Stomach (tissue), 4 donors: ENCODE data around the gene PRUNE1.

Experiments
- EP300 ChIP-seq: sonication (generic); formaldehyde crosslinking; IDR thresholded peaks from one replicate; pipeline ENCODE4 v1.6.1; 2017; ENCODE audit warnings: antibody characterized with exemption
- POLR2A ChIP-seq, 4 donors: fragments of 450-650 bp; IDR thresholded peaks; one replicate each; pipeline ENCODE4 v1.6.1; 2016; ENCODE audit warnings: antibody characterized with exemption in 4 of 4, control low read depth in 2 of 4, mild to moderate bottlenecking in 1 of 4, moderate library complexity in 1 of 4
- TF ChIP-seq, protein P1 (sequence below), 7 experiments: fragments of 450-650 bp in 4 of 7; fragments of 200-600 bp in 3 of 7; sonication (generic) in 3 of 7; IDR thresholded peaks; one replicate each; pipeline ENCODE4 v1.5.1; 2016 to 2019; ENCODE audit warnings: antibody characterized with exemption in 7 of 7, control low read depth in 2 of 7, mild to moderate bottlenecking in 1 of 7

DNA sequence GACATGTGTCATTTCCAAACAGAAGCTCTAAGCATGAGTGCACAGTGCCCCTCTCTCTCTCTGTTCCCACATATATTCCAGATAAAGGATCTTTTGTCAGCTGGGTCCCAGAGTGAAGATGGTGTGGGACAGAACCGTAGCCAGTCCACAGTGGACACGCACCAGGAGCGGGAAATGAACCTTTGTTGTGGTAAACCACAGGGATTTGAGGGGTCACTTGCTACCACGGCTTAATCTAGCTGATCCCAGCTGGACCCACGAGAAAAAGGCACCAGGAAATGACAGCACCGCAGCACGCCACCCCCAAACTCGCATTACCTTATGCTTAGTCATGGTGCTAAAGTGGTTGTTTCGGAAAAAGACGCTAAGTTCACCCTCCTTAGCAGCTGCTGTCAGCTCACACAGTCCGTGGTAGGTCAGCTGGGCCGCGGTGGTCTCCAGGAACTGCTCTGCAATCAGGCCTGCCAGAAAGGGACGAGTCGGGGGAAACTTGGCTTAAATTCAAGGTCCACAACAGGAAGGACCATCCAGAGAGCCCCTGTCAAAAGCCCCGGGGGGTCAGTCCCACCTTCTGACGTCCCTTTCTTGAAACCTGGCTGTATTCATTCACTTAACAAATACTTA lies 9.1 kb upstream of the PRUNE1 start:
- TF ChIP-seq, protein P1, sequence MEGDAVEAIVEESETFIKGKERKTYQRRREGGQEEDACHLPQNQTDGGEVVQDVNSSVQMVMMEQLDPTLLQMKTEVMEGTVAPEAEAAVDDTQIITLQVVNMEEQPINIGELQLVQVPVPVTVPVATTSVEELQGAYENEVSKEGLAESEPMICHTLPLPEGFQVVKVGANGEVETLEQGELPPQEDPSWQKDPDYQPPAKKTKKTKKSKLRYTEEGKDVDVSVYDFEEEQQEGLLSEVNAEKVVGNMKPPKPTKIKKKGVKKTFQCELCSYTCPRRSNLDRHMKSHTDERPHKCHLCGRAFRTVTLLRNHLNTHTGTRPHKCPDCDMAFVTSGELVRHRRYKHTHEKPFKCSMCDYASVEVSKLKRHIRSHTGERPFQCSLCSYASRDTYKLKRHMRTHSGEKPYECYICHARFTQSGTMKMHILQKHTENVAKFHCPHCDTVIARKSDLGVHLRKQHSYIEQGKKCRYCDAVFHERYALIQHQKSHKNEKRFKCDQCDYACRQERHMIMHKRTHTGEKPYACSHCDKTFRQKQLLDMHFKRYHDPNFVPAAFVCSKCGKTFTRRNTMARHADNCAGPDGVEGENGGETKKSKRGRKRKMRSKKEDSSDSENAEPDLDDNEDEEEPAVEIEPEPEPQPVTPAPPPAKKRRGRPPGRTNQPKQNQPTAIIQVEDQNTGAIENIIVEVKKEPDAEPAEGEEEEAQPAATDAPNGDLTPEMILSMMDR (IDR thresholded peaks at IDR 0.05): no peak
- TF ChIP-seq EP300 (no peak), POLR2A (IDR thresholded peaks at IDR 0.05) (no peak)
